Endothelial cell of umbilical vein (primary cell): ENCODE measurements around the gene ANP32B. TPM values are rescaled to one million over a fixed set of nuclear protein-coding genes. Genes with fewer than 3 reads are reported as not detected.

Experiments used
- BruUV-seq: library from RNA; stranded (reverse); fragments of 400-500 nt; replicated peaks from 2 replicates; lab custom pipeline; 2021; lab: Mats Ljungman, UMichigan
- CTCF ChIA-PET: fragments of 300-600, 350-600 bp; sonication (Branson Sonifier 250); formaldehyde crosslinking; loops from one replicate; lab custom pipeline; 2021; ENCODE audit warnings: antibody characterized with exemption, inconsistent platforms; lab: Charles Lee
- POLR2A ChIA-PET: fragments of 300-600, 350-600 bp; sonication (Branson Sonifier 250); formaldehyde crosslinking; loops from one replicate; lab custom pipeline; 2021; ENCODE audit warnings: antibody characterized with exemption, inconsistent platforms; lab: Charles Lee
- DNase-seq: peaks from one replicate; pipeline ENCODE4 v3.0.0-alpha.2; 2011; ENCODE audit warnings: low read depth, low spot score
- FAIRE-seq: peaks from 2 replicates; lab custom pipeline; 2011; peaks lifted over from hg19 to GRCh38; lab: Jason Lieb, UNC
- H2AFZ ChIP-seq: 2 replicates; pipeline ENCODE4 v1.6.0; 2012; ENCODE audit warnings: low read depth, low read length, control low read depth, inconsistent platforms
- H3K27ac ChIP-seq: 2 replicates; pipeline ENCODE4 v1.5.1; 2011; ENCODE audit warnings: low read depth, mild to moderate bottlenecking, control low read depth, low read length, moderate library complexity; ENCODE audit not compliant: insufficient read depth
- H3K27me3 ChIP-seq, 2 experiments: 2 replicates each; pipeline versions ENCODE4 v1.6.0 to v1.6.1; 2011; ENCODE audit warnings: low read length in 2 of 2, mixed read lengths in 1 of 2; ENCODE audit not compliant: control insufficient read depth in 2 of 2, insufficient read depth in 2 of 2
- H3K36me3 ChIP-seq, 2 experiments: 2 replicates in 1 of 2; 3 replicates in 1 of 2; pipeline ENCODE4 v1.5.1; 2011; ENCODE audit warnings: low read length in 2 of 2, mild to moderate bottlenecking in 1 of 2, moderate library complexity in 1 of 2; ENCODE audit not compliant: control insufficient read depth in 2 of 2, insufficient read depth in 2 of 2; ENCODE audit errors: extremely low read depth in 1 of 2
- H3K4me1 ChIP-seq: 3 replicates; pipeline ENCODE4 v1.5.1; 2011; ENCODE audit warnings: mild to moderate bottlenecking, low read length; ENCODE audit not compliant: control insufficient read depth, insufficient read depth; ENCODE audit errors: extremely low read depth
- H3K4me2 ChIP-seq: 2 replicates; pipeline ENCODE4 v1.6.1; 2011; ENCODE audit warnings: low read length, control low read depth, mixed read lengths; ENCODE audit not compliant: insufficient read depth
- H3K4me3 ChIP-seq, 3 experiments: fragments of 200-600 bp in 1 of 3; sonication (generic), shearing (Covaris generic) in 1 of 3; replicated peaks in 1 of 3; 2 replicates each; pipeline ENCODE4 v1.5.1; 2011 to 2016; ENCODE audit warnings: control low read depth in 3 of 3, low read length in 3 of 3, mild to moderate bottlenecking in 2 of 3, inconsistent platforms in 1 of 3, low read depth in 1 of 3, moderate library complexity in 1 of 3; ENCODE audit not compliant: insufficient read depth in 1 of 3
- H3K79me2 ChIP-seq: 2 replicates; pipeline ENCODE4 v1.6.0; 2012; ENCODE audit warnings: low read length, inconsistent platforms; ENCODE audit not compliant: control insufficient read depth, insufficient read depth
- H3K9ac ChIP-seq: replicated peaks from 2 replicates; pipeline ENCODE3; 2011; ENCODE audit warnings: low read length, control low read depth; ENCODE audit not compliant: insufficient read depth; ENCODE audit errors: extremely low read depth
- H3K9me1 ChIP-seq: replicated peaks from 3 replicates; pipeline ENCODE4 v1.6.0; 2011; ENCODE audit warnings: mild to moderate bottlenecking, low read length; ENCODE audit not compliant: control insufficient read depth, insufficient read depth; ENCODE audit errors: extremely low read depth
- H3K9me3 ChIP-seq: replicated peaks from 2 replicates; pipeline ENCODE4 v1.5.1; 2012; ENCODE audit warnings: low read length, inconsistent platforms; ENCODE audit not compliant: control insufficient read depth, insufficient read depth
- H4K20me1 ChIP-seq: replicated peaks from 2 replicates; pipeline ENCODE3; 2011; ENCODE audit warnings: mild to moderate bottlenecking, low read length; ENCODE audit not compliant: control insufficient read depth, insufficient read depth; ENCODE audit errors: extremely low read depth
- FOS ChIP-seq: IDR thresholded peaks from 2 replicates; pipeline ENCODE4 v1.6.1; 2011; ENCODE audit warnings: mild to moderate bottlenecking, low read length, moderate library complexity, borderline replicate concordance; ENCODE audit not compliant: insufficient read depth
- JUN ChIP-seq: IDR thresholded peaks from 2 replicates; pipeline ENCODE4 v1.6.1; 2011; ENCODE audit warnings: borderline replicate concordance, low read depth; ENCODE audit not compliant: insufficient read length, insufficient read depth
- MYC ChIP-seq: IDR thresholded peaks from one replicate; pipeline ENCODE4 v1.6.1; 2011; ENCODE audit warnings: mild to moderate bottlenecking, low read depth, low read length
- POLR2AphosphoS5 ChIP-seq: IDR thresholded peaks from 2 replicates; pipeline ENCODE4 v1.6.1; 2012; ENCODE audit warnings: low read depth, mild to moderate bottlenecking, control low read depth, low read length, moderate library complexity; ENCODE audit not compliant: insufficient read depth
- dilution Hi-C: fragments of 300-500 bp; cut with MboI; formaldehyde crosslinking; loops from one replicate; pipeline ENCODE4 v1.15.0; 2019; ENCODE audit warnings: low sequenced_read_pairs; ENCODE audit not compliant: extremely low pct_ligation_motif_present
- intact Hi-C: fragments of 100-400 bp; cut with micrococcal nuclease; formaldehyde crosslinking; loops from one replicate; pipeline ENCODE4 v1.10.0; 2022
- polyA plus RNA-seq, 4 experiments: library from polyadenylated mRNA; depleted of rRNA in 3 of 4; stranded (reverse) in 3 of 4; unstranded in 1 of 4; fragments of >200 nt; gene quantifications; 2 replicates each; pipeline versions ENCODE4 v1.2.1 to v1.2.3, GENCODE V29; 2011 to 2012; ENCODE audit warnings: missing spikeins in 1 of 4
- total RNA-seq: library from RNA; stranded (reverse); gene quantifications from 2 replicates; pipeline ENCODE4 v1.2.3, GENCODE V29; 2021
- TF ChIP-seq, protein P1 (sequence below): IDR thresholded peaks from 2 replicates; pipeline ENCODE4 v1.6.1; 2011; ENCODE audit not compliant: insufficient read depth, insufficient read length
- TF ChIP-seq, protein P2 (sequence below), 2 donors: IDR thresholded peaks; 1 replicate in 1 of 2; 2 replicates in 1 of 2; pipeline ENCODE4 v1.5.1; 2011; ENCODE audit warnings: low read length in 2 of 2, mild to moderate bottlenecking in 2 of 2, moderate library complexity in 2 of 2, control low read depth in 1 of 2, inconsistent platforms in 1 of 2, low read depth in 1 of 2; ENCODE audit not compliant: insufficient read depth in 1 of 2; ENCODE audit errors: extremely low read depth in 1 of 2

Gene ANP32B
- total and polyA plus RNA-seq, 2 donors (not counting 3 experiments of a cell fraction or from before 2014, with no cell fraction given) = 13.9 to 173 TPM

DNA sequence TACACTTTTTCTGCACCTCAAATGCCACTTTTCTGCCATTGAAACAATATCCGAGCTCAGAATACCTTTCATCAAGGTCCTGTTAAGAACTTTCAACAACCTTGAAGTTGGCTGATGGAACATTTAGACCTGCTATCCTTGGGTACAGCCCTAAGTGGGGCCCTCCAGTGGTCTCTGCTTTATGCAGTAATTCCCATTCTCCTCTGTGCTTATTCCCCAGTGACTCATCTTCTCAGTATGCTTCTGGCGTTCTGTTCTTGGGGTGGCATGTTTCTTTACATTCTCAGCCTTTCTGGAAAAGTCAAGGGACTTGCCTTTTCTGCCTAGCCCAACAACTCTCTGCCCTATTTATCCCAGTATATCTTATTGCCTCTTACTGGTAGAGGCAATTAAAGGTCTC lies 7.1 kb downstream of the ANP32B start:
- dilution Hi-C loops = no loop called here
- H3K27me3 ChIP-seq = no peaks in the 10 kb centered on the region
- H3K9me3 ChIP-seq = no peaks in the 10 kb centered on the region
- no peak overlapping the region for H2AFZ ChIP-seq
- peak; percentile 33 for TF ChIP-seq JUN
- TF ChIP-seq POLR2AphosphoS5 = no peak
- peak; percentile 53 for TF ChIP-seq FOS
- TF ChIP-seq, protein P1, sequence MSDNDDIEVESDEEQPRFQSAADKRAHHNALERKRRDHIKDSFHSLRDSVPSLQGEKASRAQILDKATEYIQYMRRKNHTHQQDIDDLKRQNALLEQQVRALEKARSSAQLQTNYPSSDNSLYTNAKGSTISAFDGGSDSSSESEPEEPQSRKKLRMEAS = no peak
- TF ChIP-seq, protein P2, sequence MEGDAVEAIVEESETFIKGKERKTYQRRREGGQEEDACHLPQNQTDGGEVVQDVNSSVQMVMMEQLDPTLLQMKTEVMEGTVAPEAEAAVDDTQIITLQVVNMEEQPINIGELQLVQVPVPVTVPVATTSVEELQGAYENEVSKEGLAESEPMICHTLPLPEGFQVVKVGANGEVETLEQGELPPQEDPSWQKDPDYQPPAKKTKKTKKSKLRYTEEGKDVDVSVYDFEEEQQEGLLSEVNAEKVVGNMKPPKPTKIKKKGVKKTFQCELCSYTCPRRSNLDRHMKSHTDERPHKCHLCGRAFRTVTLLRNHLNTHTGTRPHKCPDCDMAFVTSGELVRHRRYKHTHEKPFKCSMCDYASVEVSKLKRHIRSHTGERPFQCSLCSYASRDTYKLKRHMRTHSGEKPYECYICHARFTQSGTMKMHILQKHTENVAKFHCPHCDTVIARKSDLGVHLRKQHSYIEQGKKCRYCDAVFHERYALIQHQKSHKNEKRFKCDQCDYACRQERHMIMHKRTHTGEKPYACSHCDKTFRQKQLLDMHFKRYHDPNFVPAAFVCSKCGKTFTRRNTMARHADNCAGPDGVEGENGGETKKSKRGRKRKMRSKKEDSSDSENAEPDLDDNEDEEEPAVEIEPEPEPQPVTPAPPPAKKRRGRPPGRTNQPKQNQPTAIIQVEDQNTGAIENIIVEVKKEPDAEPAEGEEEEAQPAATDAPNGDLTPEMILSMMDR (IDR thresholded peaks at IDR 0.05; ENCODE audit: extremely low read depth in 1 of 2, insufficient read depth in 1 of 2, low read depth in 1 of 2, low read length in 2 of 2) = peak; percentile 9 to 17
- TF ChIP-seq MYC = no peak
- H4K20me1 ChIP-seq = peaks cover 11% of the 10 kb centered on the region
- peak; percentile 68 for FAIRE-seq
- CTCF ChIA-PET = interaction anchor here (0.6 to 2.2 kb wide), 5 partner anchors 14 to 260 kb away, joined by 3 to 9 read pairs (median 5); partner anchors contain the start of gene NANS
- POLR2A ChIA-PET = no interaction called here
- peaks cover 0 to 4% of the 10 kb centered on the region in 2 experiments for H3K36me3 ChIP-seq
- H3K4me1 ChIP-seq = peaks cover 23% of the 10 kb centered on the region
- H3K4me3 ChIP-seq = no peak overlapping the region
- no peak overlapping the region for H3K4me2 ChIP-seq
- BruUV-seq = no TSS peak
- intact Hi-C loops = loop anchor here (1.0 kb wide), 1 partner anchor 9 kb away; no protein-coding TSS in a partner anchor
- H3K27ac ChIP-seq = peak overlapping the region; percentile 23
- H3K79me2 ChIP-seq = peaks cover 100% of the 10 kb centered on the region
- no peaks in the 10 kb centered on the region for H3K9me1 ChIP-seq
- H3K9ac ChIP-seq = no peak overlapping the region
- DNase-seq = peak; percentile 40
